K562 (cell line): ENCODE measurements around the gene CCDC69. TPM values are rescaled to one million over a fixed set of nuclear protein-coding genes. Genes with fewer than 3 reads are reported as not detected.
A peak's percentile ranks its signal among the peaks of the same experiment; 100 is the strongest.

Source experiments
- ATAC-seq: fragments of 200-7000 bp; cut with Tn5 transposase; 3 replicates; pipeline ENCODE4 v1.9.1; 2020; ENCODE audit warnings: moderate library complexity
- BruUV-seq: library from RNA; stranded (reverse); fragments of 400-500 nt; replicated peaks from 2 replicates; lab custom pipeline; 2021; lab: Mats Ljungman, UMichigan
- CTCF ChIA-PET: fragments of 300-600 bp; formaldehyde crosslinking; extraction: SDS; loops from one replicate; lab custom pipeline; 2021; ENCODE audit warnings: low intra/inter-chr PET ratio; lab: Yijun Ruan, JAX
- POLR2A ChIA-PET: fragments of 300-600, 350-650 bp; sonication (Branson Sonifier 250); formaldehyde crosslinking; extraction: SDS; loops from one replicate; lab custom pipeline; 2021; ENCODE audit warnings: antibody characterized with exemption, inconsistent platforms; lab: Yijun Ruan, JAX
- DNase-seq, 4 experiments: peaks; one replicate each; pipeline versions ENCODE4 v3.0.0 to v3.0.0-alpha.2; 2011 to 2018; ENCODE audit warnings: low spot score in 3 of 4, mixed read lengths in 3 of 4; ENCODE audit errors: extremely low read depth in 1 of 4
- FAIRE-seq: peaks from 2 replicates; lab custom pipeline; 2011; peaks lifted over from hg19 to GRCh38; lab: Jason Lieb, UNC
- H2AFZ ChIP-seq: 2 replicates; pipeline ENCODE4 v1.6.0; 2011; ENCODE audit warnings: low read depth, low read length, control low read depth, inconsistent platforms
- H3K27ac ChIP-seq: fragments of 200-600 bp; 3 replicates; pipeline ENCODE4 v1.8.0; 2011; ENCODE audit warnings: low read depth, mild to moderate bottlenecking, control low read depth, inconsistent platforms, low read length, moderate library complexity, mixed read lengths; ENCODE audit errors: extremely low read depth
- H3K27me3 ChIP-seq, 2 experiments: fragments of 300-600 bp in 1 of 2; 2 replicates in 1 of 2; 3 replicates in 1 of 2; pipeline versions ENCODE4 v1.6.0 to v1.8.0; 2011; ENCODE audit warnings: inconsistent platforms in 2 of 2, low read length in 2 of 2, mild to moderate bottlenecking in 1 of 2, mixed read lengths in 1 of 2, moderate library complexity in 1 of 2; ENCODE audit not compliant: control insufficient read depth in 2 of 2, insufficient read depth in 2 of 2
- H3K36me3 ChIP-seq: fragments of 300-600 bp; 3 replicates; pipeline ENCODE4 v1.8.0; 2011; ENCODE audit warnings: mild to moderate bottlenecking, low read length, inconsistent platforms; ENCODE audit not compliant: control insufficient read depth, insufficient read depth
- H3K4me1 ChIP-seq, 2 experiments: fragments of 200-600 bp in 1 of 2; replicated peaks in 1 of 2; 2 replicates in 1 of 2; 3 replicates in 1 of 2; pipeline versions ENCODE4 v1.5.1 to v1.8.0; 2011; ENCODE audit warnings: inconsistent platforms in 2 of 2, low read length in 2 of 2, mild to moderate bottlenecking in 1 of 2, mixed read lengths in 1 of 2, moderate library complexity in 1 of 2; ENCODE audit not compliant: control insufficient read depth in 2 of 2, insufficient read depth in 2 of 2
- H3K4me2 ChIP-seq: 2 replicates; pipeline ENCODE4 v1.6.1; 2011; ENCODE audit warnings: low read length, control low read depth, inconsistent platforms, mixed read lengths; ENCODE audit not compliant: insufficient read depth
- H3K4me3 ChIP-seq: fragments of 200-600 bp; sonication (generic), shearing (Covaris generic); 2 replicates; pipeline ENCODE4 v1.5.1; 2016; ENCODE audit warnings: control low read depth, inconsistent platforms
- H3K79me2 ChIP-seq: fragments of 200-600 bp; 3 replicates; pipeline ENCODE4 v1.8.0; 2011; ENCODE audit warnings: low read length, inconsistent platforms; ENCODE audit not compliant: control insufficient read depth, insufficient read depth
- H3K9ac ChIP-seq, 2 experiments: 2 replicates each; pipeline versions ENCODE4 v1.6.0 to v1.6.1; 2011; ENCODE audit warnings: low read depth in 2 of 2, low read length in 2 of 2, control low read depth in 1 of 2, inconsistent platforms in 1 of 2, mild to moderate bottlenecking in 1 of 2, mixed read lengths in 1 of 2; ENCODE audit not compliant: insufficient read depth in 1 of 2
- H3K9me1 ChIP-seq: one replicate; pipeline ENCODE4 v1.6.0; 2011; ENCODE audit warnings: inconsistent platforms, mild to moderate bottlenecking, low read length, moderate library complexity; ENCODE audit not compliant: control insufficient read depth, insufficient read depth
- H3K9me3 ChIP-seq: replicated peaks from 2 replicates; pipeline ENCODE4 v1.5.1; 2011; ENCODE audit warnings: low read depth, low read length, inconsistent platforms; ENCODE audit not compliant: control insufficient read depth, insufficient read depth
- H4K20me1 ChIP-seq: replicated peaks from 2 replicates; pipeline ENCODE4 v1.6.1; 2011; ENCODE audit warnings: low read length, inconsistent platforms, mixed read lengths; ENCODE audit not compliant: control insufficient read depth, insufficient read depth
- FOSL1 ChIP-seq: fragments of 200-800 bp; sonication (Bioruptor generic); conservative IDR thresholded peaks from 2 replicates; pipeline ENCODE4 v1.6.1; 2016; ENCODE audit warnings: missing genetic modification characterization, missing compliant biosample characterization
- HDAC3 ChIP-seq: fragments of 450-650 bp; IDR thresholded peaks from 2 replicates; pipeline ENCODE4 v1.6.1; 2018; ENCODE audit warnings: borderline replicate concordance, mild to moderate bottlenecking, moderate library complexity; ENCODE audit not compliant: partially characterized antibody
- JUN ChIP-seq, 2 experiments: sonication (generic) in 1 of 2; formaldehyde crosslinking in 1 of 2; IDR thresholded peaks; 2 replicates each; pipeline versions ENCODE4 v1.6.1 to v1.8.0; 2012 to 2022; ENCODE audit warnings: borderline replicate concordance in 2 of 2, mild to moderate bottlenecking in 2 of 2, improper control_type of control experiment in 1 of 2, low read depth in 1 of 2, low read length in 1 of 2, missing genetic modification reagents in 1 of 2
- KDM1A ChIP-seq, 2 experiments: fragments of 450-650 bp; IDR thresholded peaks; 2 replicates each; pipeline ENCODE4 v1.6.1; 2016; ENCODE audit warnings: mild to moderate bottlenecking in 2 of 2
- NFIC ChIP-seq: fragments of 450-650 bp; IDR thresholded peaks from 2 replicates; pipeline ENCODE4 v1.6.1; 2017; ENCODE audit warnings: mild to moderate bottlenecking, inconsistent platforms
- NR2C1 ChIP-seq, 2 experiments: fragments of 450-650 bp; IDR thresholded peaks; 2 replicates each; pipeline ENCODE4 v1.6.1; 2017; ENCODE audit warnings: mild to moderate bottlenecking in 2 of 2, antibody characterized with exemption in 1 of 2, inconsistent platforms in 1 of 2, missing compliant biosample characterization in 1 of 2, missing genetic modification characterization in 1 of 2
- RBBP5 ChIP-seq: fragments of 200-600 bp; sonication (generic); IDR thresholded peaks from 2 replicates; pipeline ENCODE4 v1.6.1; 2012; ENCODE audit warnings: borderline replicate concordance, mild to moderate bottlenecking, low read length, control low read depth, inconsistent platforms; ENCODE audit not compliant: insufficient read depth, poor library complexity, severe bottlenecking
- STAT5A ChIP-seq: IDR thresholded peaks from 2 replicates; pipeline ENCODE4 v1.6.1; 2012; ENCODE audit warnings: low read length, inconsistent platforms, borderline replicate concordance
- ZNF212 ChIP-seq: fragments of 450-650 bp; formaldehyde crosslinking; IDR thresholded peaks from 2 replicates; pipeline ENCODE4 v1.4.0; 2020; ENCODE audit warnings: mild to moderate bottlenecking
- ZNF232 ChIP-seq: sonication (generic); formaldehyde crosslinking; IDR thresholded peaks from 2 replicates; pipeline ENCODE4 v1.8.0; 2022; ENCODE audit warnings: mild to moderate bottlenecking, missing genetic modification reagents
- ZNF263 ChIP-seq: sonication (generic); formaldehyde crosslinking; IDR thresholded peaks from 2 replicates; pipeline ENCODE4 v1.8.0; 2022; ENCODE audit warnings: mild to moderate bottlenecking, missing genetic modification reagents, borderline replicate concordance
- ZNF707 ChIP-seq: fragments of 250-450 bp; sonication (Bioruptor Pico); conservative IDR thresholded peaks from 2 replicates; pipeline ENCODE4 v1.8.0; 2022; ENCODE audit warnings: inconsistent platforms, mild to moderate bottlenecking, moderate library complexity
- WGBS: fragments of 100-300 bp; shearing (Covaris generic); methylation state at CpG from one replicate; pipeline ENCODE4 v1.1.6; 2016; ENCODE audit warnings: low coverage, mixed read lengths; ENCODE audit not compliant: insufficient coverage; ENCODE audit errors: missing lambda C conversion rate; 5-methylcytosine and 5-hydroxymethylcytosine counted together
- in situ Hi-C: fragments of 300-500 bp; cut with MboI; formaldehyde crosslinking; loops from 4 replicates; pipeline ENCODE4 v1.15.0; 2018; ENCODE audit warnings: inconsistent platforms, mixed read lengths
- intact Hi-C: fragments of 100-400 bp; cut with micrococcal nuclease; formaldehyde crosslinking; loops from 2 replicates; pipeline ENCODE4 v1.14.2; 2022
- polyA plus RNA-seq, 8 experiments: library from polyadenylated mRNA; depleted of rRNA in 4 of 8; stranded (reverse) in 5 of 8; unstranded in 3 of 8; fragments of >200 nt; fragmentation: Nextera tagmentation in 2 of 8; fragmentation: Illumina TruSeq in 1 of 8; extraction: Ambion mirVana in 2 of 8; extraction: Trizol in 1 of 8; gene quantifications; 2 replicates each; pipeline versions ENCODE4 v1.2.1 to v1.2.3, GENCODE V29; 2011 to 2014; ENCODE audit warnings: inconsistent platforms in 1 of 8, missing spikeins in 1 of 8
- total RNA-seq, 7 experiments: library from RNA; depleted of rRNA in 6 of 7; stranded (reverse); fragments of >200 nt in 6 of 7; fragmentation: Illumina TruSeq in 2 of 7; extraction: Trizol in 2 of 7; gene quantifications; 2 replicates each; pipeline versions ENCODE4 v1.2.1 to v1.2.3, GENCODE V29; 2011 to 2021; ENCODE audit warnings: low replicate concordance in 1 of 7
- TF ChIP-seq, protein P1 (sequence below), 3 experiments: fragments of 200-800 bp in 1 of 3; sonication (Bioruptor generic) in 1 of 3; sonication (generic) in 1 of 3; formaldehyde crosslinking in 1 of 3; IDR thresholded peaks; 2 replicates each; pipeline versions ENCODE4 v1.6.1 to v1.8.0; 2016 to 2022; ENCODE audit warnings: mild to moderate bottlenecking in 2 of 3, missing compliant biosample characterization in 2 of 3, missing genetic modification characterization in 2 of 3, missing genetic modification reagents in 1 of 3
- TF ChIP-seq, protein P2 (sequence below): fragments of 450-650 bp; IDR thresholded peaks from 2 replicates; pipeline ENCODE4 v1.6.1; 2016; ENCODE audit warnings: antibody characterized with exemption
- TF ChIP-seq, protein P3 (sequence below), 2 experiments: fragments of 450-650 bp in 1 of 2; sonication (generic) in 1 of 2; formaldehyde crosslinking in 1 of 2; IDR thresholded peaks in 1 of 2; conservative IDR thresholded peaks in 1 of 2; 2 replicates each; pipeline versions ENCODE4 v1.6.1 to v1.8.1; 2016 to 2023; ENCODE audit warnings: mild to moderate bottlenecking in 2 of 2, moderate library complexity in 2 of 2, inconsistent platforms in 1 of 2, missing genetic modification reagents in 1 of 2

Gene CCDC69
- total and polyA plus RNA-seq, 9 of the 15 experiments (the other 6 are each of a cell fraction or from before 2014, with no cell fraction given): 0.65 to 12.2 (median 7.6) TPM

DNA sequence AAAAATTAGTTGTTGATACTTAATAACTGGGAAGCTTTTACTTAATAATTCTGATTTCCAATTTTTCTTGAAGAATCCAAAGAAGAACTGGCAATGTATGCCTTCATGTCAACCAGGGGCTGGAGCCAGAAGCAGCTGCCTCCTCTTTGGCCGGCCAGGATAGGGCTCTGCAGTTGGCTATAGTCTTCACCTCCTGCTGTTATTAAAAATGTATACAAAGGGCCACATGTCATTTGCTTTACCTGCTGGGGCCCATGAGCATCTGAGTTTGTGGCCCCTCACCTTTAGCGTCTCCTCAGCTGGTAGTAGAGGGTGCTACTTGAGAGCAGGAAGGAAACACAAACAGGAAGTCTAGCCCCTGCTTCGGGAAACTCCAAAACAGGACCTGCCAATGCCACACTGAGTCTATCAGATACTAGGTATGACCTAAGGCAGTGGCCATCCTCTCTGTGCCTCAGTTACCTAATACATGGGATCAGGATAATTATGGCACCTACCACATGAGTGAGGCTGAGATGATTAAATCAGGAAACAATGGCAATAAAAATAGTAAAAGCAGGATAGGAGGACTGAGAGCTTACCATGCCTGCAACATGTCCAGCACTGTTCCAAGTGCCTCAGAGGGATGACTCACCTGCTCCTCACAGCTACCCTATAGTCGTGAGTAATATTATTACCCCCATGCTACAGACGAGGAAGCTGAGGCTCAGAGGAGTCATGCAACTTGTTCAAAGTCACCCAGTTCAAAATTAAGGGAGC lies 21.3 kb downstream of the CCDC69 start:
- 30% methylated on average over 5 of the region's 5 CpGs for WGBS
- no peaks in the 10 kb centered on the region for H3K9me3 ChIP-seq
- no peak for DNase-seq
- no peak overlapping the region; the same call in 1 of the 2 replicates for H2AFZ ChIP-seq
- no peaks in the 10 kb centered on the region for H3K27me3 ChIP-seq
- no peaks in the 10 kb centered on the region; a peak in 2 of 5 replicates for H3K4me1 ChIP-seq
- H3K4me2 ChIP-seq: no peak overlapping the region
- H3K9me1 ChIP-seq: no peaks in the 10 kb centered on the region
- H3K9ac ChIP-seq: no peak overlapping the region
- no peaks in the 10 kb centered on the region for H3K79me2 ChIP-seq
- BruUV-seq: no TSS peak
- in situ Hi-C loops: no loop called here
- H3K27ac ChIP-seq: no peak overlapping the region
- FAIRE-seq: no peak
- intact Hi-C loops: no loop called here
- no peaks in the 10 kb centered on the region for H3K36me3 ChIP-seq
- ChIA-PET POLR2A (interaction anchor here (0.6 to 1.6 kb wide), 5 partner anchors 12 to 443 kb away, joined by 3 to 5 read pairs (median 3); partner anchors contain the start of gene DCTN4), CTCF (no interaction called here)
- no peak overlapping the region for H3K4me3 ChIP-seq
- H4K20me1 ChIP-seq: no peaks in the 10 kb centered on the region
- peak; percentile 69 for ATAC-seq
- TF ChIP-seq STAT5A: no peak
- TF ChIP-seq, protein P1, sequence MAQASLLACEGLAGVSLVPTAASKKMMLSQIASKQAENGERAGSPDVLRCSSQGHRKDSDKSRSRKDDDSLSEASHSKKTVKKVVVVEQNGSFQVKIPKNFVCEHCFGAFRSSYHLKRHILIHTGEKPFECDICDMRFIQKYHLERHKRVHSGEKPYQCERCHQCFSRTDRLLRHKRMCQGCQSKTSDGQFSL (CRISPR knock-in tag; IDR thresholded peaks at IDR 0.05): no peak
- TF ChIP-seq, protein P1 (tag; IDR thresholded peaks at IDR 0.05): no peak
- no peak for TF ChIP-seq ZNF212 (CRISPR knock-in tag)
- TF ChIP-seq, protein P2, sequence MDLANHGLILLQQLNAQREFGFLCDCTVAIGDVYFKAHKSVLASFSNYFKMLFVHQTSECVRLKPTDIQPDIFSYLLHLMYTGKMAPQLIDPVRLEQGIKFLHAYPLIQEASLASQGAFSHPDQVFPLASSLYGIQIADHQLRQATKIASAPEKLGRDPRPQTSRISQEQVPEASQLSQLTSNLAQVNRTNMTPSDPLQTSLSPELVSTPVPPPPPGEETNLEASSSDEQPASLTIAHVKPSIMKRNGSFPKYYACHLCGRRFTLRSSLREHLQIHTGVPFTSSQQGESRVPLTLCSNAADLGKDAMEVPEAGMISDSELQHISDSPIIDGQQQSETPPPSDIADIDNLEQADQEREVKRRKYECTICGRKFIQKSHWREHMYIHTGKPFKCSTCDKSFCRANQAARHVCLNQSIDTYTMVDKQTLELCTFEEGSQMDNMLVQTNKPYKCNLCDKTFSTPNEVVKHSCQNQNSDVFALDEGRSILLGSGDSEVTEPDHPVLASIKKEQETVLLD: no peak
- TF ChIP-seq NR2C1 (IDR thresholded peaks at IDR 0.05): no peak
- no peak for TF ChIP-seq NR2C1 (tag; IDR thresholded peaks at IDR 0.05)
- peak in 1 of 2 experiments; percentile 31; a peak in 1 of 4 replicates for TF ChIP-seq KDM1A (IDR thresholded peaks at IDR 0.05)
- TF ChIP-seq FOSL1: peak; percentile 94
- 0 out of 2 replicates have a peak, but pooled peaks have one; percentile 30 for TF ChIP-seq NFIC
- TF ChIP-seq, protein P3, sequence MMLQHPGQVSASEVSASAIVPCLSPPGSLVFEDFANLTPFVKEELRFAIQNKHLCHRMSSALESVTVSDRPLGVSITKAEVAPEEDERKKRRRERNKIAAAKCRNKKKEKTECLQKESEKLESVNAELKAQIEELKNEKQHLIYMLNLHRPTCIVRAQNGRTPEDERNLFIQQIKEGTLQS (IDR thresholded peaks at IDR 0.05): peak; percentile 77
- TF ChIP-seq, protein P3 (CRISPR knock-in tag; conservative IDR thresholded peaks at IDR 0.05): no peak
- no peak for TF ChIP-seq RBBP5
- no peak for TF ChIP-seq ZNF232
- TF ChIP-seq JUN (IDR thresholded peaks at IDR 0.05; ENCODE audit: borderline replicate concordance, low read depth, low read length): 0 out of 2 replicates have a peak, but pooled peaks have one; percentile 48
- no peak for TF ChIP-seq JUN (CRISPR knock-in tag; IDR thresholded peaks at IDR 0.05; ENCODE audit: borderline replicate concordance)
- no peak for TF ChIP-seq HDAC3
- no peak for TF ChIP-seq ZNF707 (CRISPR knock-in tag)
- TF ChIP-seq ZNF263 (CRISPR knock-in tag): peak; percentile 62; the same call in 1 of the 2 replicates
